GM13976 (cell line): ENCODE data around the gene HOXC9.

ENCODE experiments used
- DNase-seq: peaks from one replicate; pipeline ENCODE4 v3.0.0; 2012; ENCODE audit warnings: low spot score
- CTCF ChIP-seq: IDR thresholded peaks from 2 replicates; pipeline ENCODE4 v1.5.1; 2012; ENCODE audit warnings: borderline replicate concordance, mild to moderate bottlenecking; ENCODE audit not compliant: insufficient read depth; ENCODE audit errors: extremely low read depth, missing control alignments, control extremely low read depth
- in situ Hi-C: fragments of 300-500 bp; cut with MboI; formaldehyde crosslinking; loops from one replicate; pipeline ENCODE4 v1.12.0; 2022; ENCODE audit warnings: low sequenced_read_pairs, mixed read lengths, inconsistent platforms; ENCODE audit not compliant: unreplicated experiment

The HOXC9 gene

GRCh38 chr12:54042970-54043853 lies 43.3 kb downstream of the HOXC9 start:
- no peak for DNase-seq
- in situ Hi-C loops = no loop called here
- TF ChIP-seq CTCF = no peak

- no peak for DNase-seq
- no peak for TF ChIP-seq CTCF
- in situ Hi-C loops = no loop called here
Observed at GRCh38 chr12:54044425-54045103, 44.6 kb downstream of the HOXC9 start.

DNA sequence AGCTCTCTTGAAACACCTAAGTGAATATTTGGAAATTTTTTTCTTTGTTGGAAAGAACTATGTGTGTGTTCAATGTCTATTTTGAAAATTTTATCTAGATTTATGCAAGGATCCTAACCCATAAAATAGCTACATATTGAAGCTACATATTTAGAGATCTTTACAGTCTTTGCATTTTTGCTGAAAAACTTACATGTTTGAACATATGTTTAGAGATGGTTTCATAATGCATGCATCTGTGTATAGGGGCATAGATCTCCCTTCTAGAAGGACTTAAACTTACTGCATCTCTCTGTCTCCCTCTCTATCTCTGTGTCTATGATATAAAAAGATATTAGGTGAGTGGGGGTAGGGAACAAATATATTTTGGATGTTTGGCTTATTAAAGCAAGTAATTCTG lies 45.4 kb downstream of the HOXC9 start:
- DNase-seq = no peak
- TF ChIP-seq CTCF = no peak
- in situ Hi-C loops = no loop called here

DNA sequence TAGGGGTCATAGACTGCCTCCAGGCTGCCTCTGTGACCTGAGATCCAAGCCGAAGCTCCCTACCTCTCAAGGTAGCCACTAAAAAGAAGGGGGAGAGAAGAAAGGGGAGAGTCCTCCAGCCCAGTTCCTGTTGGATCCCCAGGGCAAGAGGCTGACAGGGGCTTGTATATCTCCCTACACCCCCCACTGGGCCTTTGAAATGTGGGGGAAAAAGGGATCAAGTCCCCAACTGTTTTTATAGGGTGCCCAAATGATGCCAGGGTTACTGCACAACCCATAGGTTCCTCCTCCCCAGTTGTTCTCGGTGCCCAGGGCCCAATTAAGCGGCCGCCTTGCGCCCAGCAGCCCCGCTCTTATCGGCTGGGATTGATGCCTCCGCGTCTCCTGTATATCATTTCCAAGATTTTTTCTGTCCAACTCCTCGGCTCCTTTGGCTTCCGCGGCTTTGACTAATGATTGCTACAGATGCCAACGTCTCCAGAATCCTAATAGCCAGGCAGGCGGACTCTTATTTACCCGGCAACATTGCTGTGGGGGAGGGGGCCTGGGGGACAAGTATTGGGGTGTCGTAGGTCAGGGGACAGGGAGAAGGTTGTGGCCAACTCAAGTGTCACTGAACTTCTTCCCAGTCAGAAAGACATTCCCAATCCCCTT lies 46.0 kb downstream of the HOXC9 start:
- in situ Hi-C loops = no loop called here
- no peak for TF ChIP-seq CTCF
- no peak for DNase-seq

DNA sequence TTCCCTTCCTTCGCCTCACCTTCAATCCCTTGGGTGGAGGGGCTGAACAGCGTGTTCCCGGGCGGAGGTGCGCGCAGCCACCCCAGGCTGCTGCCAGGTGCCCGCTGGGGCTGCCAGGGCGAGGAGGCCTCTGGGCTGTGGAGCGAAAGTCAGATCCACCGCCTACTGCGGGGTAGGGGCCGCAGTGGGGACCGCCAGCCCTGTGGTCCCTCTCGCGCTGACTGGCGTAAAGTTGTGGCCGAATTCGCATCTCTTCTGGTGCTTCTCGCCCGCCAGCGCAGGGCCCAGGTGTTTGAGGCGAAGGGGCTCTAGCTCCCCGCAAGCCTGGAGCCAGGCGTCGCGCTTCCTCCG lies 46.8 kb downstream of the HOXC9 start:
- no peak for TF ChIP-seq CTCF
- no peak for DNase-seq
- in situ Hi-C loops = no loop called here

GRCh38 chr12:54047160-54047963 lies 47.4 kb downstream of the HOXC9 start:
- no peak for TF ChIP-seq CTCF
- in situ Hi-C loops = no loop called here
- DNase-seq = no peak
